T47D (cell line): ENCODE measurements around the gene OTX1.
A peak's percentile ranks its signal among the peaks of the same experiment; 100 is the strongest.

Experiments used
- DNase-seq, 2 experiments: peaks; one replicate each; pipeline versions ENCODE4 v3.0.0 to v3.0.0-alpha.2; 2011 to 2012; ENCODE audit warnings: low read depth in 1 of 2, low spot score in 1 of 2
- JUND ChIP-seq: IDR thresholded peaks from 2 replicates; pipeline ENCODE4 v1.6.1; 2012; ENCODE audit warnings: low read depth
- in situ Hi-C: cut with HindIII; loops from 2 replicates; pipeline ENCODE4 v1.10.0; 2016; ENCODE audit warnings: low sequenced_read_pairs, low pct_unique_long_range_greater_than_20kb

The OTX1 gene

DNA sequence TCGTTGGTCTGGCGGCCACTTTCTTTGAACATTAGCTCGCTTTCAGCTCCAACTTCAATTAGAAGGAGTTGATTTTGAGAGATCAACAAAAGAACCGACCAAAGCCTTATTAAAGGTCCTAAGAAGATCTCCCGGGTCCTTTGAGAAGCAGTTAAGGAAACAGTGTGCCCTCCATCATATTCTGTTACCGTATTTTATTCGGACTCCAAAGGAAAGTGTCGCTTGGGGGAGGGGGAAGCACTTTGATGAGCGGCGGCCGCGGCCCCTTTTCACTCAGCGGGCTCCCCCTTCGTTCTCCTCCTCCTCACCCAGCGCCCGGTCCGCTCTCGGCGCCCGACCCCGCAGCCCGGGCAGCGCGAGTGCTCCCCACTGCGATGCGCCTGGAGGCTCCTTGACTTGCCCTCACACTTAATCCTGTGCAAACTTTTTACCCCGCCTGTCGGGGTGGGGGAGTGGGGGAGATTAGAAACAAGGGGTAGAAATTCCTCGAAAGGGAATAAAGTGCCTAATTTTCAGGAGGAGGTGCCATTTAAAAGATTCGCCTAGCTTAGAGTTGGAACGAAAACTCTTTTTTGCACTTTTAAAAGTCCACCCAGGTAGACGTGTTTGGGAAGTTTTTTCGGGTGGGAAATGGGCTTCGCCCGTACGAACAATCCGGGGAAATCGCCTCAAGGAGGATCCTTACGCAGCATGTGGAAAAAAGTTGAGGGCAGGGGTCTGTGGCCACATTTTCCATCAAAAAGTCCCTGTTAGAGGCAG lies 1.2 kb upstream of the OTX1 start:
- in situ Hi-C loops: no loop called here
- no peak for DNase-seq

DNA sequence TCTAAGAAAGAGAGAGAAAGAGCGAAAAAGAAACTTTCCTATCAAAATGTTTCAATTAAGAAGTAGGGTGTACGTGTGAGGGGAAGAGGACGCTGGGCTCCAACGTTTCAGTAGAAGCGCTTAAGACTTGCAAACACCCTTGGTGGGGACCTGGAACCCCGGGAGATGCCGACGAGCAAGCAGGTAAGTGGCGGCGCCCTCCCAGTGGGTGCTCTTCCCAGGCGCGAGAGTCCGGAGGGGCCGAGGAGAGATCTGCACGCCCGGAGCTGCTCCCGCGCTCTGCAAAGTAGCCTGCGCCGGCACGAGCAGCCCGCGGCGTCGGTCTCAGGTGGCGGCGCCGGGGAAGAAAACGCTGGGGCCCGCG lies 678 bp upstream of the OTX1 start:
- DNase-seq: peak in 1 of 2 experiments; percentile 68
- TF ChIP-seq JUND: no peak
- in situ Hi-C loops: no loop called here

More for the DNA sequence above, 1.2 kb upstream of the OTX1 start:
- TF ChIP-seq JUND: no peak

DNA sequence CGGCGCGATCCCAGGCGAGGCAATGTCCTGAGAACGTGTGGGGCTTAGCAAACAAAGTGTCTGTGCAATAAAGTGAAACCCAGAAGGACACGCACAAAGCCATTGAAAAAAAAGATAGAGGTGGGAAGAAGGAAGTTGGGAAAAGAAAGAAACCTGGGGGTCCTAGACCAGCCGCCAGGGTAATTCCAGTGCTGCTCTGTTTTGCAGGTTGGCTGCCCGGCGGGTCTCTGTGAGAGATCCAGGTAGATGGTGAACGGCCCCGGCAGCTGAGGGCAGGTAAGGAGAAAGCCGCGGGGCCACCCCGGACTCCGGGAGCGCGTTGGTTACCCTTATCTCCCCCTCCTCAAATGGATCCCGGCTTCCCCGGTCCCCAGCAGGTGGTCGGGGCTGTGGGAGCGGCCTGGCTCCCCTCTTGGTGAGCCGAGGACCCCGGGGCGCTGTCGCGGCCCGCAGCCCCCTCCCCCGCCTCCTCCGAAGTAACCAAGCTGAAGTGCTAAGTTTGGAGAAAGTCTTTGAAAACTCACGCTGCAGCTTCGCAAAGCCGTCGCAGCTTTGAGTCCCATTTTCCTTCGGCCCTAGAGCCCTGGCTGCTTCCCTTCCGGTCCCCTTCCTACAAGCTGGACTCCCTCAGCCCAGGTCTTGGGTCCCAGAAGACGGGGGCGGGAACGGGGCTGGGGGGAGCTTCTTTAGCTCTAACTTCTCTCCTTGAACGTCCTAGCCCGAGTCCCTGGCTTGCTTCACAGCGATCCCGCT lies 588 bp downstream of the OTX1 start:
- TF ChIP-seq JUND: no peak
- in situ Hi-C loops: no loop called here
- DNase-seq: peak in 1 of 2 experiments; percentile 25

DNA sequence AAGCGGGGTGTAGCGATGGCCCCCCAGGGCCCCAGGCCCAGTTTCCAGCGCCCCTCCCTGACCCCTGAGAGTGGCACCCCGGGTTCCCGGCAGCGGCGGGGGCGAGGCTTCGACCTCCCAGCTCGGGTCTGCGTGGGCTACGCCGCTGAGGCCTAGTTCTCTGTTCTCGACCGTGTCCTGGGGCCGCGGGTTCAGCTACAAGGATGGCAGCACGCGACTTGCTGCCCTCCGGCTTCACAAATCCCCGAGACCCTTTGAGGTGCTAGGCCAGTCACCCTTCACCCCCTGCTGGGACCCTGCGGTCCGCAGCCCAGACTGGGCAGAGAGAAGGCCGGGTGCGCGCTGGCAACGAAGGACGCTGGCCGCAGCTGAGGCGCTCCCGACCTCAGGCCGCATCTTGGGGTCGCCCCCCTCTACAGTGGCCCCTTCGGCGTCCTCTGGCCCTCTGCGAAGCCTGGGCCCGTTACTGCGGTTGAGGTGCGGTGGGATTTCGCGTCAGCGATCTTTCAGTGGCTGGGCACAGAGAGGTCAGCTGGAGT lies 1.2 kb downstream of the OTX1 start:
- in situ Hi-C loops: no loop called here

DNA sequence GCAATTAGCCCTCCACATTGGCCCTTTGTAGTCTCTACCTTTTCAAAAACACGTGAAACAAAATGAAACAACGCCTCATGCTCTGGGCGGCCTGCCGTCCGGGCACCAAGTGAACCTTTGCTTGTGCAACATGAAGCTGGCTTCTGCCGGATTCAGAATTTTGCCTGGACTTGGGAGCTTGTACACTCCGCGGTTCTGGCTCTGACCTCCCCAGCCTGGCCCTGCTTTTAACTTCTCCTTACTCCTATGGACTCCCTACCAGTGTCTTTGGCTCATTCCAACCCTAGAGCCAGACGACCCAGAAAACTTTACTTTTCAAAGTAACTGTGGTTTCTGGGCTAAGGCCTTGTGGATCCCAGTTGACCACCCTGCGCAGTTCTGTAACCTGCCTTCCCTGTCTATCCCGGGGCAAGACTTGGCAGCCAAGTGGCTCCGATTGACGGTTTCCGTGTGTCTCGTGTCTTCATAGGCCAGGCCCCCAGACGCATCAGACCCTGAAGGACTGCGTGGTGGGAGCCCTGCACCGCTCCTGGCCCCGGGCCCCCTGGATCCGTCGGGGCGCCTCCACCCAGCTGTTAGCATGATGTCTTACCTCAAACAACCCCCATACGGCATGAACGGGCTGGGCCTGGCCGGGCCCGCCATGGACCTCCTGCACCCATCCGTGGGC lies 1.9 kb downstream of the OTX1 start:
- in situ Hi-C loops: no loop called here

More for the DNA sequence above, 1.2 kb downstream of the OTX1 start:
- no peak for TF ChIP-seq JUND
- DNase-seq: no peak

DNA sequence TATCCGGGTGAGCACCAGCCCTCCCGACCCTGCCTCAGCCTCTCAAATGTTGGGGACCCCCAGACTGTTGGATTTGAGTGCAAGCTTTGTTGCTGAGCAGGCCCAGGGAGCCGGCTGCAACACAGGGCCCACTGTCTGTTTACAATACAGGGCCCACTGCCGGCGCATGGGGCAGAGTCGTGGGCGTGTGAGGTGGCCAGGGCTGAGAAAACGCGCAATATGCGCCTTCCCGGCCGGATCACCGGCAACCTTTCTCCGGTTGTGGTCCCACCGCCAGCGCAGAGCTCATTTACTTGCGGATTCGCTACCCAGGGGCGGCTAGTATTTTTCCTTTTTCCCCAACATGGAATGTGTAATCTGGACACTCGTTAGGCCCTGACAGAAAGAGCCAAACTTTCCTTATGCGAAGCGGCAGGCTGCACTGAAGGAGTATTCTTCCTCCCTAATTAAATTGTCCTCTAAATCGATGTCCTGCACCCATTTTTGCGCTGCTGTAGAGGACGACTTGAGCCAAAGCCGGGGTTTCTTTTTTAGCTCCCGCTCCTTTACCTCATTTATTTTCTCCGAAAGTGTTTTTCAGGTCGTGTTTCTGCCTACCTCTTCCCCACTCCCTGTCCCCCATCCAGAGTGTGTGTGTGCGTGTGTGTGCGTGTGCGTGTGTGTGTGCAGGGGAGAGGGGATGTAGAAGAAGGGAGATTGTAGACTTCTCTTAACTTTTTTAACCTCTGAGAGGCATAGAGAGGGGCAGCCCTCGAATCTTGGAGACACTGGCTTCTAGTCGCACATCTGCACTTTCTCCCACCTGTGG lies 2.7 kb downstream of the OTX1 start:
- no peak for TF ChIP-seq JUND

More for the DNA sequence above, 1.9 kb downstream of the OTX1 start:
- no peak for TF ChIP-seq JUND
- DNase-seq: no peak

DNA sequence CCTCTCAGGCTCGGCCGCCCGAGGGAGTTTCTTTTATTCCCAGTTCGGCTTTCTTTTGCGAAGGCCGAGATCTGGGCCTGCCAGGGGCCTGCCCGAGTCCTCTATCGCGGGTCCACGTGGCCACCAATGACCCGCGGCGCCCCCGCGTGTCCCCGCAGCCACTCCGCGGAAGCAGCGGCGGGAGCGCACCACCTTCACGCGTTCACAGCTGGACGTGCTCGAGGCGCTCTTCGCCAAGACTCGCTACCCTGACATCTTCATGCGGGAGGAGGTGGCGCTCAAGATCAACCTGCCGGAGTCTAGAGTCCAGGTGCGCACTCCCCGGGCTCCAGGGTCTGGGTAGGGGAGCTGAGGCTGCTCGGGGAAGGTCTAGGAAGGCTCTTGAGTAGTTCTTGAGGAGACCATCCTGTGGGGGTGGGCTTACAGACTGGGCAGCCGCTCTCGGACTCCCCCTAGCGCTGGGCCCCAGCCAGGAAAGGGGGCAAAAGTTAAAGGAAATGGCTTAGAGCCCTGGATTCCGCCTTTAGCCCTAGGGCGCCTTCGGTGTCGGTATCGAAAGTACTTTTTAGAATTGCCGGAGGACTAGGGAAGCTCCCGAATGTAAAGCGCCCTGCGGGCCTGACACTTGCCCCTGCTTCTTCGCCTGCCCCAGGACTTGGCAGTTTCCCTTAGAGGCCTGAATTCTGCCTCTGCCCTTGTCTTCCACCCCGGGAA lies 3.4 kb downstream of the OTX1 start:
- TF ChIP-seq JUND: no peak
- DNase-seq: no peak
- in situ Hi-C loops: no loop called here

More for the DNA sequence above, 2.7 kb downstream of the OTX1 start:
- in situ Hi-C loops: no loop called here
- no peak for DNase-seq

DNA sequence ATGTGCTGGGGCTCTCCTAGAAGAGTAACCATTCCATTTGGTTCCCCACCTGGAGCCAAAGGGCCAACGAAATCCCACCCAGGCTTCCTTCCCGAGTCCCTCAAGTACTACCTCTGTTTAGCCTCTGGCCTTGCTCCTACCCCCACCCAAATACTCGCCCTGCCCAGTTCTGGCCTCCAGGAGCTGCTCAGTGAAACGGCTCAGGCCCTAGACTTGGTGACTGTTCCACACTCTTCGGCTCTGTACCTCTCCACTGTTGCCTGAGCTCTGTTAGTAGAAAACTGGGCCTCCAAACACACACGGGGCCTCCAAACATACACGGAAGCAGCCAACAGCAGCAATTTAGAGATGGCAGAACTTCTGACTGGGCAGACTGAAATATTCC lies 4.2 kb downstream of the OTX1 start:
- in situ Hi-C loops: no loop called here
- no peak for DNase-seq
- no peak for TF ChIP-seq JUND

DNA sequence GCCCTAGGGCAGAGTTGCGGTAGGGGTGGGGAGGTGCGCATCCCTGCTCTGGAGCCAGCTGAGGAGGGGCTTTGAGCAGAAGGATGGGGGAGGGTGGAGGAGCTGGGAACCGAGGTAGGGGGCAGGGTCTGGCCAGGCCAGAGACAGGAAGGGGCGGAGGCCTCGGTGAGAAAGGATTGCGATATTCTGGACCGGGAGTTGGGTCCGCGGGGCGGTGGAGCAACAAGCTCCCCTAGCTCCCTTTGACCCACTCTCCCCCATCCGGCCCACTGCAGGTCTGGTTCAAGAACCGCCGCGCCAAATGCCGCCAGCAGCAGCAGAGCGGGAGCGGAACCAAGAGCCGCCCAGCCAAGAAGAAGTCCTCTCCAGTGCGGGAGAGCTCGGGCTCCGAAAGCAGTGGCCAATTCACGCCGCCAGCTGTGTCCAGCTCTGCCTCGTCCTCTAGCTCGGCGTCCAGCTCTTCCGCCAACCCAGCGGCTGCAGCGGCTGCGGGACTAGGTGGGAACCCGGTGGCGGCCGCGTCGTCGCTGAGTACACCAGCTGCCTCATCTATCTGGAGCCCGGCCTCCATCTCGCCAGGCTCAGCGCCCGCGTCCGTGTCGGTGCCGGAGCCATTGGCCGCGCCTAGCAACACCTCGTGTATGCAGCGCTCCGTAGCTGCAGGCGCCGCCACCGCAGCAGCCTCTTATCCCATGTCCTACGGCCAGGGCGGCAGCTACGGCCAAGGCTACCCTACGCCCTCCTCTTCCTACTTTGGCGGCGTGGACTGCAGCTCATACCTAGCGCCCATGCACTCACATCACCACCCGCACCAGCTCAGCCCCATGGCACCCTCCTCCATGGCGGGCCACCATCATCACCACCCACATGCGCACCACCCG lies 4.8 kb downstream of the OTX1 start:
- no peak for DNase-seq
- in situ Hi-C loops: no loop called here
- no peak for TF ChIP-seq JUND

DNA sequence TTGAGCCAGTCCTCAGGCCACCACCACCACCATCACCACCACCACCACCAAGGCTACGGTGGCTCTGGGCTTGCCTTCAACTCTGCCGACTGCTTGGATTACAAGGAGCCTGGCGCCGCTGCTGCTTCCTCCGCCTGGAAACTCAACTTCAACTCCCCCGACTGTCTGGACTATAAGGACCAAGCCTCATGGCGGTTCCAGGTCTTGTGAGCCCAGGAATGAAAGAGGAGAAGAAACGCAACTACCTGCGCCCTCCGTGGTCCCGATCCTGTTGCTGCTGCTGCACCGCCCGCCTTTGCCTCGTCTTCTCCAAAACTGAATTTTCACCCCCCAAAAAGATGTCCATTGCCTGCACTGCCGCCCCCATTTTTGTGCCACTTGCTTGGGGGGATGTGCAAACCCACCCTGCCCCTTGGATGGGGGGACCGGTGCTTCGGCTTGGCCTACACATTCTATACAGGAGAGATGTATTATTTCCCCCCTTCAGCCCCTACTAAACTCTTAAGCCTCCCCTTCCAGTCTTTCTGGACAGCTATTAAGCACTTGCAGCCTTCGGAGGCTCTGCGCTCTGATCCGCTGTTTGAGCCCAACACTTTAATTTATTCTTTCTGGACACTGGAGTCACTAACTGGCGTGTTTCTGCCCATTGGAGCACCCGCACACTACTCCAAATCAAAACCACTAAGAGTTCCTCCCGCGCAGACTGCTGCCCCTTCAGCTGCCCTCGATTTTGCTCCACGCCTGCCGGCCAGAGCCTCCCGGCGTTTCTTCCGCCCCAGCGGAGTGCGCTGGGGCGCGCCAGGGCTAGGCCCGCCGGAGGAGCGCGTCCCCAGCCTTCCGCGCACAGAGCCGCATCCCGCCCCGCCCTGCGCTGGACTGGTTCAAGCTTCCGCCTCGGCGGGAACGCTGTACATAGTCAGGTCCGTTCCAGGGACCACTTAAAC lies 5.7 kb downstream of the OTX1 start:
- no peak for TF ChIP-seq JUND
- in situ Hi-C loops: no loop called here
- no peak for DNase-seq
